Stimulated activated naive CD8-positive, alpha-beta T cell treated with anti-CD3 and anti-CD28 coated beads, Interleukin-15, Interleukin-2, amounts not matched to agents 100 U/mL and 50 U/mL, for 24 hours (primary cell): ENCODE data around the gene CSNK1A1.
A peak's percentile ranks its signal among the peaks of the same experiment; 100 is the strongest.
"Not testable (repeated sequence)": the region's sequence is repeated elsewhere in the genome, so short reads cannot be mapped to it uniquely, and the experiment has no call there.

Experiments used
- ATAC-seq: fragments of 150-1000 bp; cut with Tn5 transposase; one replicate; pipeline ENCODE4 v1.10.0; 2021
- DNase-seq: peaks from one replicate; pipeline ENCODE4 v3.0.0; 2021

Gene CSNK1A1

GRCh38 chr5:149453618-149454415 lies 97.4 kb downstream of the CSNK1A1 start:
- no peak for ATAC-seq

DNA sequence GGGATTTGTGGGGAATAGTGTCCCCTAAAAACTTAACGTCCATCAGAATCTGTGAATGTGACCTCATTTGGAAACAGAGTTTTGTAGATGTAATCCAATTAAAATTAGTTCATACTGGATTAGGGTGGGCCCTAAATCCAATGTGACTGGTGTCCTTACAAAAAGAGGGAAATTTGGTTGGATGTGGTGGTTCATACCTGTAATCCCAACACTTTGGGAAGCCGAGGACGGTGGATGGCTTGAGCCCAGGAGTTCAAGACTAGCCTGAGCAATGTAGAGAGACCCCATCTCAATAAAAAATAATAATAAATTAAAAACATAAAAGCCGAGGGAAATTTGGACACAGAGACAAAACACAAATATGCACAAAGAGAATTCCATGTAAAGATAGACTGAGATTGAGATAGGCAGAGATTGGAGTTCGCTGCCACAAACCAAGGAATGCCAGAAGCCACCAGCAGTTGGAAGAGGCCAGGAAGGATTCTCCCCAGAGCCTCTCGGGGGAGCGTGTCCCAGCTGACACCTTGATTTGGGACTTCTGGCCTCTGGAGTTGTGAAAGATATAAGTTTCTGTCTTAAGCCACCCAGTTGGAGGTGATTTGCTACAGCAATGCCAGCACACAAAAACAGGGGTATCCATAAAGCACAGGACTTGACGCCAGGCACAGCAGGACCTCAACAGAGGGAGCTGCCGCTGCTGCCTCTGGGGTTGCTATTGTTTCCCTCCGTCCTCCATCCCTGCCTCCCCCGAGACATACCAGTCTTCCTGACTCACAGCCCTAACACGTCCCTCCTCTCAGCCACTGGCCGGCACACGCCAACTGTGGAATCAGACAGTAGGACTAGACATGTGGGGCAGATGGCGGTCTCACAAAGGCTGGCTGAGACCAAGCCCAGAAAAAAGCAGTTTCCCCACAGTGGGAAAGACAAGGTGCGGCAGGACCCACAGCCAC lies 98.3 kb downstream of the CSNK1A1 start:
- DNase-seq (no peak), ATAC-seq (no peak)

More at GRCh38 chr5:149453618-149454415, 97.4 kb downstream of the CSNK1A1 start:
- DNase-seq = no peak

DNA sequence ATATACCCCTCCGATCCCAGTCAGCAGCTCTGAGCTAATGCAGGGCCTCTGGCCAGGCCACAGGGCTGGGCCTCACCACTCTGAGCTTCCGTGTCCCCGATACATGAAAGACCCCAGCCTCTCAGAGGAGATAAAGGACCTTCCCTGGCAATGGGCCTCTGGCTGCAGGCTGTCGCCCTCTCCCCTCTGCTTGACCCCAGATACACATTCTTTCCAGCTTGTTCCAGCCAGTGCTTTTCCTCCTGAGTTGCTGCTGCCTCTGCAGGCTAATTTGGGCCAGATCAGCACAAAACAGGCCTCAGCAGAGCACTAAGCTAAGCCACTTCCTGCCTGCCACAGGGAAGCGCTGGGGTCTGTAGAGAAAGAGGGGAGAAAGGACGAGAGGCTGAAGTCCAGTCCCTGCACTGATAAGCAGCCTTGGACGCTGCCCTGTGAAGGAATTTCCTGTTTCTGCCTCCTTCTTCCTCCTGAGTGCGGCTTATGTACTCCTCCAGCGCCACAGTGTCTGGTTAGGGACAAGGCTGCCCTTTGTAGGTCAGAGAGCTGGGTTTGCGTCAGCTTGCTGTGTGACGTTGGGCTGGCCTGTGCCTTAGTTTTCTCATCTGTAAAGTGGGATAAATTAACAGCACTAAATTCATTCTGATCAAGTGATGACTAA lies 99.1 kb downstream of the CSNK1A1 start:
- ATAC-seq (no peak), DNase-seq (no peak)

DNA sequence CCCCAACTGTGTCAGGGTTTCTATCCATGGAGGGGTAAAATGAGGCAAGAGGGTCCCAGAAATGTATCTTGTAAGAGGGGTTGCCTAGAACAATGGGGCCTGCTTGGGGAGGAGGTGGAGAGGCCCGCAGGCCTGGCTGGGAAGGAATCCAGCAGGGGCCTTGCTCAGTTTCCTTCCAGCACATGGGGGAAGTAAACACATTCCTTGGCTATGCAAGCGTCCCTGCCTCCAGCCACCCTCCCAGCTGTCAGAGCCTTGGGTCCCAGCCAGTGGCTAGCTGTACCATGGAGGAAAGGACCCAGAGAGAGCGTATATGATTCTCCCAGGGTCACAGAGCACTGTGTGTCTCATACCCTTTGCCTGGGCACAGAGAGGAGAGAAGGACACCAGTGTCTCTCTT lies 101.0 kb downstream of the CSNK1A1 start:
- DNase-seq (no peak), ATAC-seq (no peak)

- ATAC-seq (no peak), DNase-seq (no peak)
Measured at GRCh38 chr5:149448831-149449714, 102.2 kb downstream of the CSNK1A1 start.

GRCh38 chr5:149448431-149448830 lies 102.8 kb downstream of the CSNK1A1 start:
- DNase-seq = no peak
- no peak for ATAC-seq

DNA sequence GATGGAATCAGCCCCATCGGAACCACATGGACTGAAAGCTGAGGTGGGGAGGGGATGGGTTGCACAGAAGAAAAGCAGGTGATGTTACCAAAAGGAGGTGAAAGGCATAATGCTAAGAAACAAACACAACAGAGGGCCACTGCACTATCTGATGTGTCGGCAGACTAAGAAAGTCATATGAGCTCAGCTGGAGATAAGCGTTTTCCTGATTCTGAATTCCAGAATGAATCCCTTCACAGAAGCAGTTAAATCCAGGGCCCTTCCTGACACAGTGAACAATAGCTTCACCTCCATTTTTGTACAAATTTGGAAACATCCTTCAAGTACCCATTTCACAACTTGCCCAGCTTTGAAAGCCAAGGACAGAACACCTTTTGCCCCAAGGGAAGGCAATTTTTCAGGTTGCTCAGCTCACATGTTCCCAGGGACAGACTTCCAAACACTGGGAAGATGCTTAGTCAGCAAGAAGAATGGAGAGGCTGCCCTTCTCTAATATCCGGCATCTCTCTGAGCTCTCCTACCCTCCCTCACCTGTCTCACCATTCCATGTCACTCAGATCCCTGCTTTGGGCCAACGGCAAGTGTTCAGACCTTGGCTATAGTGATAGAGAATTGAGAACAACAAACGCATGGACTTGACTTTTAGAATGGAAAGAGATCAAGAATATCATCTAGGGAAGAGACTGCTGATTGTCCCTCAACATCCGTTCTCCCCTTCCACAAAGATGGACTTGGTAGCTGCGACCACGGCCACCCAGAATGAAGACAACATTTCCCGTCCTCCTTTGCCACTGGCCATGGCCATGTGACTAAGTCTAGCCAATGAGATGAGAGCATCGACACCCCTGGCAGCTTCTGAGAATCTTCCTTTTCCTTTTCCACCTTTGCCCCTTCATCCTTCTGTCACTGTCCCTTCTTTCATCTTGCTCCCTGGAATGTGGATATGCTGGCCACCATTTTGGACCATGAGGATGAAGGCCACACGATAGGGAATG lies 103.6 kb downstream of the CSNK1A1 start:
- ATAC-seq (no peak), DNase-seq (no peak)

DNA sequence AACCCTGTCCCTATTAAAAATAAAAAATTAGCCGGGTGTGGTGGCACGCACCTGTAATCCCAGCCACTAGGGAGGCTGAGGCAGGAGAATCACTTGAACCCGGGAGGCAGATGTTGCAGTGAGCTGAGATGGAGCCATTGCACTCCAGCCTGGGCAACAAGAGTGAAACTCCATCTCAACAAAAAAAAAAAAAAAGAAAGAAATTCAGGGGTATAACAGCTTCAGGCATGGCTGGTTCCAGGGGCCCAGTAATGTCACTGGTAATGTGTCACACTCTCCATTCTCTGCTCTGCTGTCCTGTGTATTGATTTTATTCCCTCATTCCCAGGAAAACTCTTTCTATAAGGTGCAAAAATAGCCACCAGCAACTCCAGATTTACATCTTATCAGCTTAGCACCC lies 104.4 kb downstream of the CSNK1A1 start:
- not testable (repeated sequence) for DNase-seq, ATAC-seq

DNA sequence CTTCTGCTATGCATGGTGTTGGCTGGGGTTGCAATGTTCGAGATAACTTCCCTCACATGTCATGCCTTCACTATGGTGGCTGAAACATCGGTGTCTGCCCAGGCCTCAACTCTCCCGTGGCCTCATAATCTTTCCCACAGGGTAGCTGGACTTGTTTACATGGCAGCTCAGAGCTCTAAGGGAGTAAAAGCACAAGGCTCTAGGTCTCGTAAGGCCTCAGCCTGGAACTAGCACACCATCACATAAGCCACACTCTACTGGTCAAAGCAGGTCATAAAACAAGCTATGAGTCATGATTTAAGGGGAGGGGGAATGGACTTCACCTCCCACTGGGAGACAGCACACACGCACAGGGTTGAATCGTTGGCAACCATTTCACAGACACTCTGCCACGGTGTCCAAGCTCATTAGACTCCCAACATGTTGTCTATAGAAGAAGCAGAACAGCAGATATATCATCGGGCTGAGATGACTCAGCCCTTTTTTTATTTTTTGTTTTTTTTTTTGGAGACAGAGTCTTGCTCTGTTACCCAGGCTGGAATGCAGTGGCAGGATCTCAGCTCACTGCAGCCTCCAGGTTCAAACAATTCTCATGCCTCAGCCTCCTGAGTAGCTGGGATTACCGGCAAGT lies 105.4 kb downstream of the CSNK1A1 start:
- DNase-seq = no peak
- ATAC-seq = no peak

GRCh38 chr5:149445343-149445738 lies 105.9 kb downstream of the CSNK1A1 start:
- DNase-seq (no peak), ATAC-seq (no peak)

DNA sequence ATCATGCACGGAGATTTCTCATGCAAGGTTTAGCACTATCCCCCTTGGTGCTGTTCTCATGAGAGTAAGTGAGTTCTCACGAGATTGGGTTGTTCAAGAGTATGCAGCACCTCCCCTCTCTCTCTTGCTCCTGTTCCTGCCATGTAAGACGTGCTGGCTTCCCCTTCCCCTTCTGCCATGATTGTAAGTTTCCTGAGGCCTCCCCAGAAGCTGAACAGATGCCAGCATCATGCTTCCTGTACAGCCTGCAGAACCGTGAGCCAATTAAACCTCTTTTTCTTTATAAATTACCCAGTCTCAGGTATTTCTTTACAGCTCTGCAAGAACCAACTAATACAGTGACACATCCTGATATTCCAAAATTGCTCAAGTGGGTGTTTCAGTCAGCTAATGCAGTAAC lies 106.8 kb downstream of the CSNK1A1 start:
- not testable (repeated sequence) for DNase-seq, ATAC-seq

GRCh38 chr5:149443210-149443609 lies 108.0 kb downstream of the CSNK1A1 start:
- ATAC-seq = no peak

GRCh38 chr5:149442563-149443182 lies 108.6 kb downstream of the CSNK1A1 start:
- ATAC-seq (peak; percentile 75), DNase-seq (peak; percentile 85)

More at GRCh38 chr5:149443210-149443609, 108.0 kb downstream of the CSNK1A1 start:
- DNase-seq = no peak
